ENCODE results near the gene C1QTNF9B.

DNA sequence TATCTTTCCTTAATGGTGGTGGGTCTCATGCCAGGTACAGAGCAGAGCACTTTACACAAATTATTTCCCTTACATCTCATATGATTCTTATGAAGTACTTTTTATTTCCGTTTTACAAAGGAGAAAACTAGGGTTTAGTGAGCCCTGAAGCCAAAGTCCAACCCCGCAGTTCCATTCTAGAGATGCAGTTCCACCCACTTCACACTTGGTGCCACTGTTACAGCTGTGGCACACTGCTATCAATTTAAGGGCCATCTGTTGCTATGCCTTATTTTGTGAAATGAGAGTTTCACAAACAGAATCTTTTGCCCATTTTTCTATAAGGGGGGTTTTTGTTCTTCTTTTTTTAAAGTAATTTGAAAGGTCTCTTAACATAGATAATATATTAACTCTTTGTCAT, 21.0 kb downstream of the C1QTNF9B start:
- TF ChIP-seq POLR2A (IDR thresholded peaks at IDR 0.05) (no peak), POLR2AphosphoS5 (IDR thresholded peaks at IDR 0.05; ENCODE audit: insufficient read depth in 1 of 2, low read depth in 1 of 2) (no peak)
- TF ChIP-seq, protein P1, sequence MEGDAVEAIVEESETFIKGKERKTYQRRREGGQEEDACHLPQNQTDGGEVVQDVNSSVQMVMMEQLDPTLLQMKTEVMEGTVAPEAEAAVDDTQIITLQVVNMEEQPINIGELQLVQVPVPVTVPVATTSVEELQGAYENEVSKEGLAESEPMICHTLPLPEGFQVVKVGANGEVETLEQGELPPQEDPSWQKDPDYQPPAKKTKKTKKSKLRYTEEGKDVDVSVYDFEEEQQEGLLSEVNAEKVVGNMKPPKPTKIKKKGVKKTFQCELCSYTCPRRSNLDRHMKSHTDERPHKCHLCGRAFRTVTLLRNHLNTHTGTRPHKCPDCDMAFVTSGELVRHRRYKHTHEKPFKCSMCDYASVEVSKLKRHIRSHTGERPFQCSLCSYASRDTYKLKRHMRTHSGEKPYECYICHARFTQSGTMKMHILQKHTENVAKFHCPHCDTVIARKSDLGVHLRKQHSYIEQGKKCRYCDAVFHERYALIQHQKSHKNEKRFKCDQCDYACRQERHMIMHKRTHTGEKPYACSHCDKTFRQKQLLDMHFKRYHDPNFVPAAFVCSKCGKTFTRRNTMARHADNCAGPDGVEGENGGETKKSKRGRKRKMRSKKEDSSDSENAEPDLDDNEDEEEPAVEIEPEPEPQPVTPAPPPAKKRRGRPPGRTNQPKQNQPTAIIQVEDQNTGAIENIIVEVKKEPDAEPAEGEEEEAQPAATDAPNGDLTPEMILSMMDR (IDR thresholded peaks at IDR 0.05), result no peak

Data from vagina (tissue), 2 donors.